WERI-Rb-1 (cell line): ENCODE measurements around the gene LRRN3.

Source experiments
- DNase-seq: peaks from one replicate; pipeline ENCODE4 v3.0.0-alpha.2; 2020
- H3K27ac ChIP-seq: fragments of 250-450 bp; sonication (Bioruptor Pico); 2 replicates; pipeline ENCODE4 v1.5.1; 2020; ENCODE audit warnings: mild to moderate bottlenecking, moderate library complexity
- H3K27me3 ChIP-seq: fragments of 250-450 bp; sonication (Bioruptor Pico); 2 replicates; pipeline ENCODE4 v1.5.1; 2021; ENCODE audit warnings: mild to moderate bottlenecking, low read depth, moderate library complexity; ENCODE audit not compliant: insufficient read depth, severe bottlenecking
- H3K36me3 ChIP-seq: fragments of 250-450 bp; sonication (Bioruptor Pico); 2 replicates; pipeline ENCODE4 v1.5.1; 2020; ENCODE audit warnings: mild to moderate bottlenecking, moderate library complexity
- H3K4me3 ChIP-seq: 2 replicates; pipeline ENCODE4 v1.5.1; 2011; ENCODE audit warnings: low read depth, mild to moderate bottlenecking, control low read depth, low read length
- H3K9me3 ChIP-seq: fragments of 250-450 bp; sonication (Bioruptor Pico); 2 replicates; pipeline ENCODE4 v1.5.1; 2021; ENCODE audit warnings: mild to moderate bottlenecking, moderate library complexity; ENCODE audit not compliant: severe bottlenecking
- TF ChIP-seq, protein P1 (sequence below): IDR thresholded peaks from 2 replicates; pipeline ENCODE4 v1.5.1; 2011; ENCODE audit warnings: low read depth, mild to moderate bottlenecking, control low read depth, inconsistent platforms, low read length

Gene LRRN3

DNA sequence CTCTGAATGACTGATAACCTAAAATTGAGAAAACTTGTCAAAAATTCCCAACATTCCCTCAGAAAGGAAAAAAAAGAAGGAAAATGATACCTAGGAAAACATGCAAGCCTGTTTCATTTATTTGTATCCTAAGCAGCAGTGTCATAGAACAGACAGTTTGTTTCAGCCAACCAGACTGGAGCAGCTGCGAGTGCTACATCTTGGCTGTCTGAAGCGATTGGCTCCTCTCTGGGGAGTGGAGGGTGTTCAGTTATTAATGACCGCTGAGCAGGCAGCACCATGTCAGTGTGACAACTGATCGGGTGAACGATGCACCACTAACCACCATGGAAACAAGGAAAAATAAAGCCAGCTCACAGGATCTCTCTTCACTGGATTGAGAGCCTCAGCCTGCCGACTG, at the start of gene LRRN3:
Gene LRRN3 (plus strand): TSS at position 282 of the 400 bp plus-strand sequence. CDS start 31,646 bp downstream, outside the sequence.
- TF ChIP-seq, protein P1, sequence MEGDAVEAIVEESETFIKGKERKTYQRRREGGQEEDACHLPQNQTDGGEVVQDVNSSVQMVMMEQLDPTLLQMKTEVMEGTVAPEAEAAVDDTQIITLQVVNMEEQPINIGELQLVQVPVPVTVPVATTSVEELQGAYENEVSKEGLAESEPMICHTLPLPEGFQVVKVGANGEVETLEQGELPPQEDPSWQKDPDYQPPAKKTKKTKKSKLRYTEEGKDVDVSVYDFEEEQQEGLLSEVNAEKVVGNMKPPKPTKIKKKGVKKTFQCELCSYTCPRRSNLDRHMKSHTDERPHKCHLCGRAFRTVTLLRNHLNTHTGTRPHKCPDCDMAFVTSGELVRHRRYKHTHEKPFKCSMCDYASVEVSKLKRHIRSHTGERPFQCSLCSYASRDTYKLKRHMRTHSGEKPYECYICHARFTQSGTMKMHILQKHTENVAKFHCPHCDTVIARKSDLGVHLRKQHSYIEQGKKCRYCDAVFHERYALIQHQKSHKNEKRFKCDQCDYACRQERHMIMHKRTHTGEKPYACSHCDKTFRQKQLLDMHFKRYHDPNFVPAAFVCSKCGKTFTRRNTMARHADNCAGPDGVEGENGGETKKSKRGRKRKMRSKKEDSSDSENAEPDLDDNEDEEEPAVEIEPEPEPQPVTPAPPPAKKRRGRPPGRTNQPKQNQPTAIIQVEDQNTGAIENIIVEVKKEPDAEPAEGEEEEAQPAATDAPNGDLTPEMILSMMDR: no peak
- Histone ChIP-seq H3K36me3 (no peaks in the 10 kb centered on the region), H3K4me3 (no peak within 1 kb of the TSS), H3K27me3 (no peaks in the 10 kb centered on the region), H3K9me3 (no peaks in the 10 kb centered on the region), H3K27ac (no peak within 1 kb of the TSS)
- DNase-seq: no peak

DNA sequence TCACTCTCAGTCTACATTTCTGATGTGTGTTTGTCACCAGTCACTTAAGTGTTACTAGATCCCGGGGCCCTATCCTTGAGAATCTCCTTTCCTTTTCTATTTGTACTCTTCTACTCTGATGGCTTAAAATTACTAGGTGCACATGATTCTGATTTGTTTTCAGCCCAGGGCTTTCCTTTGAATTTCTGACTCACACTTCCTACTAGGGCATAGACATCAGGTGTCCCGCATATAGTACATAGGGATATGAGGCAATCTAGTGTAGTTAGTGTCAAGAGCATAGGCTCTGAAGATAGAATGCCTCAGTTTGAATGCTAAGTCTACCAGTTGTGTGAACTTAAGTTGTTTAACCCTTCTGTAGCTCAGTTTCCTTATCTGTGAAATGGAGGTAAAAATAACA, 49.4 kb upstream of the LRRN3 start:
- Histone ChIP-seq H3K9me3 (no peaks in the 10 kb centered on the region), H3K27me3 (no peaks in the 10 kb centered on the region), H3K36me3 (no peaks in the 10 kb centered on the region), H3K4me3 (no peak overlapping the region), H3K27ac (no peak overlapping the region)
- TF ChIP-seq, protein P1: no peak
- no peak for DNase-seq

DNA sequence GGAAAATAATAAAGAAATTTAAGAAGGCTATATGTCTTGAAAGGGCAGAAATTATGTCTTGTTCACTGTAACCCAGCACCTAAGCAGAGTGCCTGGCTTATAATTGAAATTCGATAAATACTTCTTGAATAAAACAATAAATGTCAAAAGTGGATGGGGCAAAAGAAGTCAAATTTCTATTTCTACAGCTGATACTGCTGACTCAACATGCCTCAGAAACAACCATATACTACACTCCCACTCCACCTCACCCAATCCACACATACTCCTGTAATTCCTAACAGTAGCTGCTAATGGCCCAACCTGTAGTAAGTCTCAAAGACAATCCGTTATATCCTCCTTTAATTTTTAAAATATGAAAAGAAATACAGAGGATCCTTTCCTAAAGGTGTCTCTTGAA, 48.1 kb upstream of the LRRN3 start:
- TF ChIP-seq, protein P1: no peak

DNA sequence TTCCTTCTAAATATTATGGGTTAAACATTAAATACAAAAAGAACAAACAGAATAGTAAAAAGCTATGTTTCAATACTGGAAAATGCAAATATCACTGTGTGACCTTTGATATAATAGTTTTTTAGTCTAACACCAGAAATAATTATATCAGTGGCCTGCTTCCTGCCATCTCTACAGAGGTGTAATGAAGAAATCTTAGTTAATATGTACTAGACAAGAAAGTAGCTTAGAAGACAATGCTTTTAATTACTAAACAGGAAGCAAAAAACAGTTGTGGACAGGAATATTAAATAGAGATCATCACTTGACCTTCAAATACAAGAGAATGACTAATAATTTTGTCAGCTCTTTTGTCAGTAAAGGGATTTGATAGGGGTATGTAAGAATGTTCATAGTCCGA, 47.4 kb upstream of the LRRN3 start:
- TF ChIP-seq, protein P1: no peak
- no peak for DNase-seq
- H3K27me3 ChIP-seq: no peaks in the 10 kb centered on the region
- no peak overlapping the region for H3K4me3 ChIP-seq
- no peaks in the 10 kb centered on the region for H3K36me3 ChIP-seq
- H3K27ac ChIP-seq: no peak overlapping the region
- no peaks in the 10 kb centered on the region for H3K9me3 ChIP-seq

More for the DNA sequence above, 48.1 kb upstream of the LRRN3 start:
- Histone ChIP-seq H3K27ac (no peak overlapping the region), H3K36me3 (no peaks in the 10 kb centered on the region), H3K9me3 (no peaks in the 10 kb centered on the region), H3K27me3 (no peaks in the 10 kb centered on the region), H3K4me3 (no peak overlapping the region)
- no peak for DNase-seq

DNA sequence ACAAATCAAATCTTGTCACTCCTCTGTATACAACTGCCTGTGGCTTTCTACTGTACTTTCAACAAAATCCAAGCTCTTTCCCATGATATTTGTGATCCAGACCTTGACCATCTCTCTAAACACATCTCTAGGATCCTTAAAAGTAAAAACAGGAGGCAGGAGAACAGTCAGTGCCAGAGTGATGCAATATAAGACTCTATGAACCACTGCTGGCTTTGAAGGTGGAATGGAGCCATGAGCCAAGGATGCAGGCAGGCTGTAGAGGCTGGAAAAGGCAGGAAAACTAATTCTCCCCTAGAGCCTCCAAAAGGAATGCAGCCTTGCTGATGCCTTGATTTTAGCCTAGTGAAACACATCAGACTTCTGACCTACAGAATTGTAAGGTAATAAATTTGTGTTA, 45.5 kb upstream of the LRRN3 start:
- Histone ChIP-seq H3K27me3 (no peaks in the 10 kb centered on the region), H3K27ac (no peak overlapping the region), H3K4me3 (no peak overlapping the region), H3K36me3 (no peaks in the 10 kb centered on the region), H3K9me3 (no peaks in the 10 kb centered on the region)
- DNase-seq: no peak
- TF ChIP-seq, protein P1: no peak

DNA sequence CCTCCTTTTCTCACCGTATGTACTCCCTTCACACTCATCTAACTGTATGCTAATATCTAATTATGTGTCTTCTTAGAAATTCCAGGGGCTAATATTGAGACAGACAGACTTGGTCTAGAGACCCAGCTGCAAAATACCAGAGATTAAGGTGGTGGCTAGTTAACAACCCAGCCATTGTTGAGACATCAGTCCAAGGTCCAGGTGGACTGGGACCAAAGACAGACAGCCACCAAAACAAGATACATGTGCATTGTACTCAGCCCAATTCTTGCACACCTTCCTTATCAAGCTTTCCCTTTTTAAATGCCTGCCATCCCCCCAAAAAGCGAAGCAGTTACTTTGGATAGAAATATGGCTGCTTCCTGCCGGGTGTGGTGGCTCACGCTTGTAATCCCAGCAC, 43.3 kb upstream of the LRRN3 start:
- Histone ChIP-seq H3K27ac (no peak overlapping the region), H3K4me3 (no peak overlapping the region), H3K36me3 (no peaks in the 10 kb centered on the region), H3K9me3 (no peaks in the 10 kb centered on the region), H3K27me3 (no peaks in the 10 kb centered on the region)
- TF ChIP-seq, protein P1: no peak
- no peak for DNase-seq
